HEK293 (cell line): Measurements from ENCODE around the gene C4orf51.

Source experiments
- CTCF ChIA-PET: fragments of 350-600 bp; formaldehyde crosslinking; extraction: SDS; loops from one replicate; lab custom pipeline; 2021; ENCODE audit warnings: antibody characterized with exemption; lab: Yijun Ruan, JAX
- POLR2A ChIA-PET: fragments of 300-600 bp; formaldehyde crosslinking; extraction: SDS; loops from one replicate; lab custom pipeline; 2020; ENCODE audit warnings: antibody characterized with exemption, inconsistent platforms; lab: Yijun Ruan, JAX
- H3K27ac ChIP-seq: fragments of 200-500 bp; sonication (Bioruptor generic); 2 replicates; pipeline ENCODE4 v1.5.1; 2014; ENCODE audit warnings: low read depth, low read length, control low read depth, inconsistent platforms; ENCODE audit errors: extremely low read depth
- H3K36me3 ChIP-seq, 2 experiments: fragments of 200-500 bp in 1 of 2; sonication (Bioruptor generic) in 1 of 2; 1 replicate in 1 of 2; 2 replicates in 1 of 2; pipeline ENCODE4 v1.5.1; 2014 to 2017; ENCODE audit warnings: inconsistent platforms in 2 of 2, low read length in 2 of 2; ENCODE audit not compliant: control insufficient read depth in 2 of 2, insufficient read depth in 1 of 2
- H3K4me1 ChIP-seq: fragments of 200-500 bp; sonication (Bioruptor generic); 2 replicates; pipeline ENCODE4 v1.5.1; 2014; ENCODE audit warnings: mild to moderate bottlenecking, low read length, inconsistent platforms; ENCODE audit not compliant: control insufficient read depth, insufficient read depth
- H3K4me3 ChIP-seq: 2 replicates; pipeline ENCODE4 v1.5.1; 2011; ENCODE audit warnings: low read depth, mild to moderate bottlenecking, control low read depth, low read length, moderate library complexity
- H3K9me3 ChIP-seq: fragments of 200-500 bp; sonication (Bioruptor generic); 2 replicates; pipeline ENCODE4 v1.5.1; 2014; ENCODE audit warnings: low read depth, low read length, inconsistent platforms; ENCODE audit not compliant: control insufficient read depth, insufficient read depth
- ELK4 ChIP-seq: IDR thresholded peaks from 2 replicates; pipeline ENCODE4 v1.6.1; 2011; ENCODE audit warnings: mild to moderate bottlenecking, low read depth, low read length, borderline replicate concordance
- KLF17 ChIP-seq: fragments of 450-650 bp; formaldehyde crosslinking; IDR thresholded peaks from 2 replicates; pipeline ENCODE4 v1.5.1; 2016; ENCODE audit warnings: missing biosample characterization, missing genetic modification characterization
- KLF7 ChIP-seq: fragments of 450-650 bp; formaldehyde crosslinking; IDR thresholded peaks from 2 replicates; pipeline ENCODE4 v1.5.1; 2016; ENCODE audit warnings: missing biosample characterization, missing genetic modification characterization, borderline replicate concordance
- SALL2 ChIP-seq: fragments of 450-650 bp; formaldehyde crosslinking; IDR thresholded peaks from 2 replicates; pipeline ENCODE4 v1.5.0; 2017; ENCODE audit warnings: missing biosample characterization, mild to moderate bottlenecking, missing genetic modification characterization, borderline replicate concordance
- SP3 ChIP-seq: fragments of 450-650 bp; formaldehyde crosslinking; IDR thresholded peaks from 2 replicates; pipeline ENCODE4 v1.5.1; 2016; ENCODE audit warnings: missing biosample characterization, missing genetic modification characterization
- ZNF112 ChIP-seq: fragments of 450-650 bp; formaldehyde crosslinking; IDR thresholded peaks from 2 replicates; pipeline ENCODE4 v1.5.0; 2017; ENCODE audit warnings: missing biosample characterization, missing genetic modification characterization
- ZNF121 ChIP-seq: fragments of 450-650 bp; formaldehyde crosslinking; IDR thresholded peaks from 2 replicates; pipeline ENCODE4 v1.5.1; 2016; ENCODE audit warnings: missing biosample characterization, missing genetic modification characterization
- ZNF184 ChIP-seq: fragments of 450-650 bp; IDR thresholded peaks from 2 replicates; pipeline ENCODE4 v1.5.1; 2018; ENCODE audit warnings: missing biosample characterization, mild to moderate bottlenecking, missing genetic modification characterization
- ZNF248 ChIP-seq: fragments of 450-650 bp; formaldehyde crosslinking; IDR thresholded peaks from 2 replicates; pipeline ENCODE4 v1.5.1; 2017; ENCODE audit warnings: missing biosample characterization, missing genetic modification characterization
- ZNF280C ChIP-seq: fragments of 450-650 bp; formaldehyde crosslinking; IDR thresholded peaks from 2 replicates; pipeline ENCODE4 v1.5.1; 2016; ENCODE audit warnings: missing biosample characterization, missing genetic modification characterization
- ZNF362 ChIP-seq: fragments of 450-650 bp; formaldehyde crosslinking; IDR thresholded peaks from 2 replicates; pipeline ENCODE4 v1.5.1; 2016; ENCODE audit warnings: missing biosample characterization, missing genetic modification characterization
- ZNF37A ChIP-seq: fragments of 450-650 bp; IDR thresholded peaks from 2 replicates; pipeline ENCODE4 v1.5.1; 2018; ENCODE audit warnings: missing biosample characterization, missing genetic modification characterization
- ZNF391 ChIP-seq: fragments of 450-650 bp; formaldehyde crosslinking; IDR thresholded peaks from 2 replicates; pipeline ENCODE4 v1.5.1; 2016; ENCODE audit warnings: low read depth, missing biosample characterization, missing genetic modification characterization, borderline replicate concordance
- ZNF426 ChIP-seq: fragments of 450-650 bp; formaldehyde crosslinking; IDR thresholded peaks from 2 replicates; pipeline ENCODE4 v1.5.1; 2017; ENCODE audit warnings: missing biosample characterization, missing genetic modification characterization, mild to moderate bottlenecking, inconsistent platforms, moderate library complexity
- ZNF501 ChIP-seq: fragments of 450-650 bp; formaldehyde crosslinking; IDR thresholded peaks from 2 replicates; pipeline ENCODE4 v1.5.1; 2016; ENCODE audit warnings: missing biosample characterization, missing genetic modification characterization
- ZNF518A ChIP-seq: fragments of 450-650 bp; formaldehyde crosslinking; conservative IDR thresholded peaks from 2 replicates; pipeline ENCODE4 v1.5.1; 2016; ENCODE audit warnings: low read depth, missing biosample characterization, missing genetic modification characterization
- ZNF555 ChIP-seq: fragments of 450-650 bp; formaldehyde crosslinking; conservative IDR thresholded peaks from 2 replicates; pipeline ENCODE4 v1.5.1; 2017; ENCODE audit warnings: missing biosample characterization, mild to moderate bottlenecking, missing genetic modification characterization, inconsistent platforms
- ZNF561 ChIP-seq: fragments of 450-650 bp; IDR thresholded peaks from 2 replicates; pipeline ENCODE4 v1.5.1; 2018; ENCODE audit warnings: missing biosample characterization, missing genetic modification characterization, borderline replicate concordance
- ZNF580 ChIP-seq: fragments of 450-650 bp; formaldehyde crosslinking; IDR thresholded peaks from 2 replicates; pipeline ENCODE4 v1.5.1; 2016; ENCODE audit warnings: missing biosample characterization, missing genetic modification characterization
- ZNF76 ChIP-seq: fragments of 450-650 bp; formaldehyde crosslinking; IDR thresholded peaks from 2 replicates; pipeline ENCODE4; 2016; ENCODE audit warnings: low read depth, missing biosample characterization, missing genetic modification characterization, borderline replicate concordance
- ZNF830 ChIP-seq: fragments of 450-650 bp; IDR thresholded peaks from 2 replicates; pipeline ENCODE4 v1.5.0; 2018; ENCODE audit warnings: missing biosample characterization, missing genetic modification characterization, low read depth, mild to moderate bottlenecking, moderate library complexity
- ZNF837 ChIP-seq: fragments of 450-650 bp; formaldehyde crosslinking; IDR thresholded peaks from 2 replicates; pipeline ENCODE4 v1.5.1; 2016; ENCODE audit warnings: missing biosample characterization, missing genetic modification characterization

Gene C4orf51

GRCh38 chr4:145663194-145663593 lies 16.8 kb upstream of the C4orf51 start:
- Histone ChIP-seq H3K4me3 (no peak overlapping the region), H3K9me3 (no peaks in the 10 kb centered on the region), H3K4me1 (no peaks in the 10 kb centered on the region), H3K27ac (no peak overlapping the region), H3K36me3 (no peaks in the 10 kb centered on the region)
- TF ChIP-seq ZNF280C (tag by site-specific recombination) (no peak), KLF7 (no peak), ZNF837 (tag by site-specific recombination) (no peak), ZNF561 (tag by site-specific recombination) (no peak), ZNF830 (no peak), SALL2 (no peak), ZNF112 (no peak), ZNF362 (tag by site-specific recombination) (no peak), ZNF248 (tag by site-specific recombination) (no peak), ZNF501 (tag by site-specific recombination) (no peak), ZNF555 (tag by site-specific recombination) (no peak)
- CTCF ChIA-PET, result no interaction called here
- POLR2A ChIA-PET, result no interaction called here

GRCh38 chr4:145665773-145666172 lies 14.2 kb upstream of the C4orf51 start:
- ChIA-PET POLR2A (no interaction called here), CTCF (no interaction called here)
- no peak for TF ChIP-seq ZNF37A (tag by site-specific recombination)
- no peak for TF ChIP-seq KLF17 (tag by site-specific recombination)
- TF ChIP-seq ZNF561 (tag by site-specific recombination), result no peak
- no peak for TF ChIP-seq ZNF184 (tag by site-specific recombination)
- TF ChIP-seq ZNF76 (tag by site-specific recombination), result no peak
- TF ChIP-seq ZNF518A (tag by site-specific recombination), result no peak
- TF ChIP-seq ZNF426, result no peak
- no peak for TF ChIP-seq ELK4
- TF ChIP-seq ZNF121 (tag by site-specific recombination), result no peak
- TF ChIP-seq ZNF391 (tag by site-specific recombination), result no peak
- TF ChIP-seq ZNF580, result no peak
- no peak for TF ChIP-seq SP3 (tag by site-specific recombination)

More at GRCh38 chr4:145665773-145666172, 14.2 kb upstream of the C4orf51 start:
- H3K4me3 ChIP-seq, result no peak overlapping the region
- no peaks in the 10 kb centered on the region for H3K9me3 ChIP-seq
- no peaks in the 10 kb centered on the region for H3K4me1 ChIP-seq
- H3K27ac ChIP-seq, result no peak overlapping the region
- no peaks in the 10 kb centered on the region for H3K36me3 ChIP-seq
